Muscle of leg (tissue), 11 donors: ENCODE data around the gene JAM2. TPM values are rescaled to one million over a fixed set of nuclear protein-coding genes. Genes with fewer than 3 reads are reported as not detected.
"Not testable (repeated sequence)": the region's sequence is repeated elsewhere in the genome, so short reads cannot be mapped to it uniquely, and the experiment has no call there.

Source experiments
- DNase-seq: peaks from one replicate; pipeline ENCODE4 v3.0.0; 2013
- H3K27ac ChIP-seq: one replicate; pipeline ENCODE4 v1.5.1; 2013; ENCODE audit warnings: mild to moderate bottlenecking, low read length, control low read depth
- H3K27me3 ChIP-seq: one replicate; pipeline ENCODE4 v1.6.1; 2013; ENCODE audit warnings: low read length; ENCODE audit not compliant: control insufficient read depth, insufficient read depth
- H3K36me3 ChIP-seq: one replicate; pipeline ENCODE4 v1.6.1; 2013; ENCODE audit warnings: low read length; ENCODE audit not compliant: control insufficient read depth, insufficient read depth
- H3K4me1 ChIP-seq: one replicate; pipeline ENCODE4 v1.6.1; 2013; ENCODE audit warnings: low read length; ENCODE audit not compliant: control insufficient read depth, insufficient read depth
- H3K4me3 ChIP-seq: one replicate; pipeline ENCODE4 v1.5.1; 2013; ENCODE audit warnings: low read length, control low read depth
- H3K9me3 ChIP-seq: replicated peaks from 2 replicates; pipeline ENCODE4 v1.6.1; 2013; ENCODE audit warnings: low read depth, low read length; ENCODE audit not compliant: control insufficient read depth
- WGBS: methylation state at CpG from one replicate; pipeline ENCODE4 v1.1.5; 2013; ENCODE audit warnings: missing lambda C conversion rate; ENCODE audit not compliant: insufficient coverage; 5-methylcytosine and 5-hydroxymethylcytosine counted together
- polyA plus RNA-seq, 8 donors: library from polyadenylated mRNA; unstranded; fragments of 120-200 nt; gene quantifications; one replicate each; pipeline versions ENCODE4 v1.2.1 to v1.2.3, GENCODE V29; 2013; ENCODE audit warnings: inconsistent platforms in 1 of 8, low replicate concordance in 1 of 8; ENCODE audit not compliant: insufficient read length in 8 of 8, insufficient read depth in 1 of 8
- total RNA-seq: library from RNA; stranded (reverse); fragments of 120-200 nt; gene quantifications from one replicate; pipeline ENCODE4 v1.2.4, GENCODE V29; 2013

JAM2 gene
- total and polyA plus RNA-seq, 9 donors = 18.7 to 50.7 (median 41.9) TPM

- Histone ChIP-seq H3K36me3 (no peaks in the 10 kb centered on the region), H3K4me1 (no peaks in the 10 kb centered on the region), H3K27ac (no peak overlapping the region), H3K9me3 (no peaks in the 10 kb centered on the region), H3K4me3 (no peak overlapping the region), H3K27me3 (no peaks in the 10 kb centered on the region)
- DNase-seq = peak; percentile 57
Measured at GRCh38 chr21:25676451-25676850, 37.4 kb downstream of the JAM2 start.

- H3K27me3 ChIP-seq = no peaks in the 10 kb centered on the region
- DNase-seq = no peak
- WGBS = 57% methylated on average over 6 of the region's 9 CpGs
Measured at GRCh38 chr21:25682382-25682781, 43.3 kb downstream of the JAM2 start.

GRCh38 chr21:25687787-25688186, 48.7 kb downstream of the JAM2 start:
- H3K36me3 ChIP-seq = no peaks in the 10 kb centered on the region
- H3K27me3 ChIP-seq = no peaks in the 10 kb centered on the region
- no peak overlapping the region for H3K4me3 ChIP-seq
- H3K9me3 ChIP-seq = no peaks in the 10 kb centered on the region
- no peaks in the 10 kb centered on the region for H3K4me1 ChIP-seq
- H3K27ac ChIP-seq = peak overlapping the region; percentile 59
- 60% methylated on average over 1 of the region's 4 CpGs for WGBS
- DNase-seq = no peak

More at GRCh38 chr21:25682382-25682781, 43.3 kb downstream of the JAM2 start:
- Histone ChIP-seq H3K36me3 (no peaks in the 10 kb centered on the region), H3K9me3 (no peaks in the 10 kb centered on the region), H3K4me1 (no peaks in the 10 kb centered on the region), H3K4me3 (no peak overlapping the region), H3K27ac (no peak overlapping the region)

GRCh38 chr21:25688275-25689155, 49.5 kb downstream of the JAM2 start:
- Histone ChIP-seq H3K36me3 (no peaks in the 10 kb centered on the region), H3K27ac (peak overlapping the region; percentile 59)
- WGBS = no CpG with 5 or more reads among the region's 9 CpGs

GRCh38 chr21:25689226-25689625, 50.2 kb downstream of the JAM2 start:
- 60% methylated on average over 1 of the region's 1 CpG for WGBS
- Histone ChIP-seq H3K27me3 (no peaks in the 10 kb centered on the region), H3K4me1 (no peaks in the 10 kb centered on the region), H3K27ac (peak overlapping the region; percentile 11), H3K9me3 (no peaks in the 10 kb centered on the region), H3K36me3 (peaks cover 4% of the 10 kb centered on the region), H3K4me3 (no peak overlapping the region)
- DNase-seq = no peak

More at GRCh38 chr21:25688275-25689155, 49.5 kb downstream of the JAM2 start:
- no peaks in the 10 kb centered on the region for H3K4me1 ChIP-seq
- DNase-seq = peak; percentile 36
- H3K27me3 ChIP-seq = no peaks in the 10 kb centered on the region
- no peaks in the 10 kb centered on the region for H3K9me3 ChIP-seq
- H3K4me3 ChIP-seq = no peak overlapping the region

GRCh38 chr21:25691976-25692375, 52.9 kb downstream of the JAM2 start:
- no peak overlapping the region for H3K4me3 ChIP-seq
- no peaks in the 10 kb centered on the region for H3K27me3 ChIP-seq
- peaks cover 6% of the 10 kb centered on the region for H3K36me3 ChIP-seq
- 80% methylated on average over 1 of the region's 3 CpGs for WGBS
- DNase-seq = no peak
- H3K4me1 ChIP-seq = no peaks in the 10 kb centered on the region
- H3K27ac ChIP-seq = no peak overlapping the region
- no peaks in the 10 kb centered on the region for H3K9me3 ChIP-seq

GRCh38 chr21:25695461-25695860, 56.4 kb downstream of the JAM2 start:
- H3K4me3 ChIP-seq, H3K4me1 ChIP-seq, H3K27me3 ChIP-seq, H3K9me3 ChIP-seq, H3K36me3 ChIP-seq, DNase-seq, H3K27ac ChIP-seq: not testable (repeated sequence)
- 100% methylated on average over 14 of the region's 36 CpGs for WGBS

GRCh38 chr21:25700741-25701140, 61.7 kb downstream of the JAM2 start:
- H3K27ac ChIP-seq = no peak overlapping the region
- peaks cover 2% of the 10 kb centered on the region for H3K36me3 ChIP-seq
- no peaks in the 10 kb centered on the region for H3K9me3 ChIP-seq
- H3K4me1 ChIP-seq = no peaks in the 10 kb centered on the region
- no peak for DNase-seq
- H3K4me3 ChIP-seq = no peak overlapping the region
- no CpG with 5 or more reads among the region's 1 CpG for WGBS
- no peaks in the 10 kb centered on the region for H3K27me3 ChIP-seq

GRCh38 chr21:25701529-25701928, 62.5 kb downstream of the JAM2 start:
- H3K9me3 ChIP-seq = no peaks in the 10 kb centered on the region
- H3K27ac ChIP-seq = no peak overlapping the region
- DNase-seq = no peak
- H3K27me3 ChIP-seq = no peaks in the 10 kb centered on the region
- no CpG with 5 or more reads among the region's 4 CpGs for WGBS
- no peak overlapping the region for H3K4me3 ChIP-seq
- H3K36me3 ChIP-seq = peaks cover under 1% of the 10 kb centered on the region
- H3K4me1 ChIP-seq = no peaks in the 10 kb centered on the region

- no CpG with 5 or more reads among the region's 7 CpGs for WGBS
- H3K36me3 ChIP-seq = no peaks in the 10 kb centered on the region
- no peak overlapping the region for H3K27ac ChIP-seq
- no peaks in the 10 kb centered on the region for H3K9me3 ChIP-seq
- H3K27me3 ChIP-seq = no peaks in the 10 kb centered on the region
- H3K4me1 ChIP-seq = no peaks in the 10 kb centered on the region
- DNase-seq = peak; percentile 63
- no peak overlapping the region for H3K4me3 ChIP-seq
Measured at GRCh38 chr21:25708467-25709065, 69.5 kb downstream of the JAM2 start.
